HepG2 (cell line): Measurements from ENCODE around the gene EIF4G1. TPM values are rescaled to one million over a fixed set of nuclear protein-coding genes. Genes with fewer than 3 reads are reported as not detected.

Experiments used
- ATAC-seq: fragments of 200-7000 bp; cut with Tn5 transposase; 3 replicates; pipeline ENCODE4 v1.9.1; 2020; ENCODE audit warnings: mild to moderate bottlenecking, moderate library complexity
- BruUV-seq: library from RNA; stranded (reverse); fragments of 400-500 nt; replicated peaks from 2 replicates; lab custom pipeline; 2021; lab: Mats Ljungman, UMichigan
- CTCF ChIA-PET: fragments of 300-600 bp; formaldehyde crosslinking; extraction: SDS; loops from one replicate; lab custom pipeline; 2021; ENCODE audit warnings: low total read pairs, inconsistent platforms, low intra/inter-chr PET ratio; lab: Yijun Ruan, JAX
- POLR2A ChIA-PET: fragments of 350-600 bp; sonication (Branson Sonifier 250); formaldehyde crosslinking; loops from one replicate; lab custom pipeline; 2020; ENCODE audit warnings: antibody characterized with exemption, inconsistent platforms; lab: Yijun Ruan, JAX
- DNase-seq: peaks from one replicate; pipeline ENCODE4 v3.0.0-alpha.2; 2015; ENCODE audit warnings: low spot score
- FAIRE-seq: peaks from 3 replicates; lab custom pipeline; 2011; peaks lifted over from hg19 to GRCh38; lab: Jason Lieb, UNC
- H2AFZ ChIP-seq: one replicate; pipeline ENCODE4 v1.6.1; 2011; ENCODE audit warnings: low read length, inconsistent platforms
- H3K27ac ChIP-seq: fragments of 300-600 bp; 3 replicates; pipeline ENCODE4 v1.8.0; 2011; ENCODE audit warnings: mixed run types, mild to moderate bottlenecking, mixed read lengths, low read length, inconsistent platforms; ENCODE audit not compliant: insufficient read depth; ENCODE audit errors: extremely low read length
- H3K27me3 ChIP-seq, 2 experiments: fragments of 200-600 bp in 1 of 2; 2 replicates in 1 of 2; 3 replicates in 1 of 2; pipeline versions ENCODE4 v1.6.0 to v1.8.0; 2011; ENCODE audit warnings: low read length in 2 of 2, mild to moderate bottlenecking in 2 of 2, moderate library complexity in 2 of 2, inconsistent platforms in 1 of 2; ENCODE audit not compliant: insufficient read depth in 2 of 2, control insufficient read depth in 1 of 2
- H3K36me3 ChIP-seq, 2 experiments: fragments of 200-600 bp in 1 of 2; replicated peaks in 1 of 2; 2 replicates in 1 of 2; 3 replicates in 1 of 2; pipeline versions ENCODE4 v1.5.1 to v1.8.0; 2011; ENCODE audit warnings: low read length in 2 of 2, inconsistent platforms in 1 of 2; ENCODE audit not compliant: insufficient read depth in 2 of 2, control insufficient read depth in 1 of 2
- H3K4me1 ChIP-seq: 2 replicates; pipeline ENCODE4 v1.5.1; 2012; ENCODE audit warnings: low read length, inconsistent platforms; ENCODE audit not compliant: insufficient read depth
- H3K4me2 ChIP-seq: 2 replicates; pipeline ENCODE4 v1.6.0; 2011; ENCODE audit warnings: low read depth, low read length, inconsistent platforms
- H3K4me3 ChIP-seq, 3 experiments: fragments of 200-600 bp in 1 of 3; sonication (generic), shearing (Covaris generic) in 1 of 3; replicated peaks in 1 of 3; 2 replicates each; pipeline ENCODE4 v1.5.1; 2011 to 2016; ENCODE audit warnings: low read length in 3 of 3, inconsistent platforms in 2 of 3, low read depth in 2 of 3, mild to moderate bottlenecking in 2 of 3, control low read depth in 1 of 3, mixed read lengths in 1 of 3; ENCODE audit not compliant: insufficient read depth in 1 of 3
- H3K79me2 ChIP-seq: one replicate; pipeline ENCODE4 v1.6.1; 2011; ENCODE audit warnings: low read length, inconsistent platforms; ENCODE audit not compliant: insufficient read depth
- H3K9ac ChIP-seq: 2 replicates; pipeline ENCODE4 v1.6.0; 2011; ENCODE audit warnings: mild to moderate bottlenecking, low read depth, low read length, inconsistent platforms; ENCODE audit not compliant: insufficient read depth
- H3K9me3 ChIP-seq: 2 replicates; pipeline ENCODE4 v1.5.1; 2012; ENCODE audit warnings: mild to moderate bottlenecking, low read length
- H4K20me1 ChIP-seq: 2 replicates; pipeline ENCODE4 v1.6.0; 2011; ENCODE audit warnings: inconsistent platforms, mild to moderate bottlenecking, low read length, moderate library complexity; ENCODE audit not compliant: insufficient read depth
- HNRNPL ChIP-seq: fragments of 200-400 bp; formaldehyde crosslinking; IDR thresholded peaks from 2 replicates; pipeline ENCODE4 v1.6.1; 2017; ENCODE audit warnings: mild to moderate bottlenecking, low read depth, low read length
- NR2F6 ChIP-seq, 2 experiments: IDR thresholded peaks; 2 replicates each; pipeline ENCODE4 v1.6.1; 2016; ENCODE audit warnings: antibody characterized with exemption in 1 of 2, mild to moderate bottlenecking in 1 of 2
- PHF8 ChIP-seq: sonication (generic); formaldehyde crosslinking; IDR thresholded peaks from 2 replicates; pipeline ENCODE4 v1.5.0; 2020; ENCODE audit warnings: missing genetic modification reagents
- SMAD9 ChIP-seq: sonication (generic); formaldehyde crosslinking; IDR thresholded peaks from 2 replicates; pipeline ENCODE4 v1.5.1; 2020; ENCODE audit warnings: mild to moderate bottlenecking, missing genetic modification reagents
- ZFX ChIP-seq: sonication (generic); formaldehyde crosslinking; IDR thresholded peaks from 2 replicates; pipeline ENCODE4 v1.4.0; 2020; ENCODE audit warnings: mild to moderate bottlenecking, low read depth, missing genetic modification reagents, moderate library complexity
- ZMYM2 ChIP-seq: sonication (generic); formaldehyde crosslinking; IDR thresholded peaks from 2 replicates; pipeline ENCODE4 v1.8.0; 2022; ENCODE audit warnings: mild to moderate bottlenecking, missing genetic modification reagents
- ZNF232 ChIP-seq: sonication (generic); formaldehyde crosslinking; IDR thresholded peaks from 2 replicates; pipeline ENCODE4 v1.4.0; 2020; ENCODE audit warnings: missing genetic modification reagents, borderline replicate concordance
- ZNF260 ChIP-seq: sonication (generic); formaldehyde crosslinking; IDR thresholded peaks from 2 replicates; pipeline ENCODE4 v1.4.0; 2020; ENCODE audit warnings: missing genetic modification reagents, low read depth, mild to moderate bottlenecking, borderline replicate concordance
- ZNF549 ChIP-seq: sonication (generic); formaldehyde crosslinking; IDR thresholded peaks from 2 replicates; pipeline ENCODE4 v1.5.0; 2020; ENCODE audit warnings: missing genetic modification reagents
- ZNF605 ChIP-seq: sonication (generic); formaldehyde crosslinking; IDR thresholded peaks from 2 replicates; pipeline ENCODE4 v1.8.0; 2022; ENCODE audit warnings: mild to moderate bottlenecking, missing genetic modification reagents
- ZNF772 ChIP-seq: sonication (generic); formaldehyde crosslinking; IDR thresholded peaks from 2 replicates; pipeline ENCODE4 v1.5.0; 2020; ENCODE audit warnings: mild to moderate bottlenecking, missing genetic modification reagents
- ZSCAN21 ChIP-seq: sonication (generic); formaldehyde crosslinking; IDR thresholded peaks from 2 replicates; pipeline ENCODE4 v1.8.0; 2022; ENCODE audit warnings: mild to moderate bottlenecking, missing genetic modification reagents, moderate library complexity, borderline replicate concordance
- WGBS: methylation state at CpG from one replicate; pipeline ENCODE4 v1.1.6; 2017; ENCODE audit warnings: low lambda C conversion rate; 5-methylcytosine and 5-hydroxymethylcytosine counted together
- in situ Hi-C: cut with HindIII; loops from 2 replicates; pipeline ENCODE4 v1.10.0; 2017; ENCODE audit warnings: low pct_unique_long_range_greater_than_20kb; ENCODE audit not compliant: extremely low pct_ligation_motif_present
- intact Hi-C: fragments of 100-400 bp; cut with micrococcal nuclease; formaldehyde crosslinking; loops from one replicate; pipeline ENCODE4 v1.10.0; 2022; ENCODE audit not compliant: unreplicated experiment
- polyA plus RNA-seq, 8 experiments: library from polyadenylated mRNA; depleted of rRNA in 3 of 8; stranded (reverse) in 7 of 8; unstranded in 1 of 8; fragments of >200 nt; fragmentation: Illumina TruSeq in 4 of 8; extraction: Trizol in 4 of 8; gene quantifications; 2 replicates each; pipeline versions ENCODE4 v1.2.1 to v1.2.3, GENCODE V29; 2011 to 2016; ENCODE audit warnings: low read depth in 4 of 8, missing spikeins in 1 of 8, mixed read lengths in 1 of 8; ENCODE audit not compliant: insufficient read depth in 1 of 8
- total RNA-seq, 5 experiments: library from RNA; depleted of rRNA; stranded (reverse); fragments of >200 nt; fragmentation: Illumina TruSeq; extraction: Trizol; gene quantifications; 2 replicates each; pipeline ENCODE4 v1.2.3, GENCODE V29; 2016; ENCODE audit warnings: low read depth in 1 of 5
- TF ChIP-seq, protein P1 (sequence below): sonication (generic); formaldehyde crosslinking; IDR thresholded peaks from 2 replicates; pipeline ENCODE4 v1.5.0; 2020; ENCODE audit warnings: mild to moderate bottlenecking, missing genetic modification reagents, moderate library complexity
- TF ChIP-seq, protein P2 (sequence below): sonication (generic); formaldehyde crosslinking; IDR thresholded peaks from 2 replicates; pipeline ENCODE4 v1.4.0; 2020; ENCODE audit warnings: missing genetic modification reagents
- TF ChIP-seq, protein P3 (sequence below): sonication (generic); formaldehyde crosslinking; IDR thresholded peaks from 2 replicates; pipeline ENCODE4 v1.4.0; 2020; ENCODE audit warnings: missing genetic modification reagents; ENCODE audit errors: not compliant biosample characterization
- TF ChIP-seq, protein P4 (sequence below): sonication (generic); formaldehyde crosslinking; IDR thresholded peaks from 2 replicates; pipeline ENCODE4 v1.4.0; 2020; ENCODE audit warnings: missing genetic modification reagents

Gene EIF4G1
- total and polyA plus RNA-seq, 2 of the 13 experiments (the other 11 are each of a cell fraction or from before 2014, with no cell fraction given) = 208 to 213 TPM

DNA sequence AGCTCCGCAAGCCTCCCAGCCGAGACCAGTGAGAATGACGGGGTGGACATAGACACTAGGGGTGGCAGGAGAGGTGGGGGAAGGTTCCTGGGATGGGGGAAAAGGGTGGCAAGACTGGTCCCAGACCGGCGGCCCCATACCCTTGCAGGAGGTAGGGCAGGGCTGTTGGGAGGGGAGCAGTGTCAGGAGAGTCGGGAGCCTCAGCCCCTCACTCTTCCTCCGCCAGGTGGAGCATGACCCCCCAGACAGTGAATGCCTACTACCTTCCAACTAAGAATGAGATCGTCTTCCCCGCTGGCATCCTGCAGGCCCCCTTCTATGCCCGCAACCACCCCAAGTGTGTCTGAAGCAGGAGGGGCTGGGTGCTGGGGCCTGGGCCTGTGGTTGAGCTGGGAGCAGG lies 24.1 kb upstream of the EIF4G1 start (continued):
- TF ChIP-seq, protein P1, sequence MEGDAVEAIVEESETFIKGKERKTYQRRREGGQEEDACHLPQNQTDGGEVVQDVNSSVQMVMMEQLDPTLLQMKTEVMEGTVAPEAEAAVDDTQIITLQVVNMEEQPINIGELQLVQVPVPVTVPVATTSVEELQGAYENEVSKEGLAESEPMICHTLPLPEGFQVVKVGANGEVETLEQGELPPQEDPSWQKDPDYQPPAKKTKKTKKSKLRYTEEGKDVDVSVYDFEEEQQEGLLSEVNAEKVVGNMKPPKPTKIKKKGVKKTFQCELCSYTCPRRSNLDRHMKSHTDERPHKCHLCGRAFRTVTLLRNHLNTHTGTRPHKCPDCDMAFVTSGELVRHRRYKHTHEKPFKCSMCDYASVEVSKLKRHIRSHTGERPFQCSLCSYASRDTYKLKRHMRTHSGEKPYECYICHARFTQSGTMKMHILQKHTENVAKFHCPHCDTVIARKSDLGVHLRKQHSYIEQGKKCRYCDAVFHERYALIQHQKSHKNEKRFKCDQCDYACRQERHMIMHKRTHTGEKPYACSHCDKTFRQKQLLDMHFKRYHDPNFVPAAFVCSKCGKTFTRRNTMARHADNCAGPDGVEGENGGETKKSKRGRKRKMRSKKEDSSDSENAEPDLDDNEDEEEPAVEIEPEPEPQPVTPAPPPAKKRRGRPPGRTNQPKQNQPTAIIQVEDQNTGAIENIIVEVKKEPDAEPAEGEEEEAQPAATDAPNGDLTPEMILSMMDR = peak; percentile 33; the same call in 1 of the 2 replicates
- TF ChIP-seq ZNF260 = no peak

DNA sequence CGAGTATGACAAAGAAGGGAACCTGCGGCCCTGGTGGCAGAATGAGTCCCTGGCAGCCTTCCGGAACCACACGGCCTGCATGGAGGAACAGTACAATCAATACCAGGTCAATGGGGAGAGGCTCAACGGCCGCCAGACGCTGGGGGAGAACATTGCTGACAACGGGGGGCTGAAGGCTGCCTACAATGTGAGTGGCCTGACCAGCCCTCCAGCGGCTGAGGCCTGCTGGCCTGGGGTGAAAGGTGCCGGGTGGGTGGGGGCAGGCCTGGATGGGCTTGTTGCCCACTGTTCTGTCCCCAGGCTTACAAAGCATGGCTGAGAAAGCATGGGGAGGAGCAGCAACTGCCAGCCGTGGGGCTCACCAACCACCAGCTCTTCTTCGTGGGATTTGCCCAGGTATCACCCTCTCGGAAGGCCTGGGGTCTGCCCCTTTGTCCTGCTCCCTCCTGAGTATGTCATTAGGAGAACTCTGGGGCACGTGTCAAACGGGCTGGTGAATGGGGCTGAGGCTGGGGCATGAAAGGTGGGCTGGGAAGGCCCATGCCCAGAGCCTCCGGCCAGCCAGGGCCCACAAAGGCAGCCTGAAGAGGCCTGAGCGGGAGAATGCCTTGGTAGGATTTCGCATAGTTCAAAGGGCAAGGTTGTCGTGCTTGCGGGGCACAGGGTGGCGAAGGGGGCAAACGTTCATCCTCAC lies 23.2 kb upstream of the EIF4G1 start:
- Histone ChIP-seq H2AFZ (no peak overlapping the region), H4K20me1 (no peaks in the 10 kb centered on the region), H3K9me3 (no peaks in the 10 kb centered on the region), H3K4me1 (peaks cover 52% of the 10 kb centered on the region), H3K79me2 (no peaks in the 10 kb centered on the region), H3K9ac (no peak overlapping the region; the same call in 1 of the 2 replicates), H3K36me3 (no peaks in the 10 kb centered on the region), H3K27me3 (peaks cover 3 to 12% of the 10 kb centered on the region in 2 experiments; a peak in 3 of 5 replicates), H3K4me2 (peak overlapping the region; percentile 67), H3K4me3 (peak overlapping the region; percentile 33 to 59 (median 45); a peak in 4 of 6 replicates), H3K27ac (no peak overlapping the region)
- DNase-seq (no peak), FAIRE-seq (no peak), ATAC-seq (peak; percentile 39)
- no TSS peak for BruUV-seq
- in situ Hi-C loops (no loop called here), intact Hi-C loops (loop anchor here (5.0 kb wide), 1 partner anchor 251 kb away; no protein-coding TSS in a partner anchor)
- CTCF ChIA-PET = no interaction called here
- 17% methylated on average over 7 of the region's 22 CpGs for WGBS
- POLR2A ChIA-PET = interaction anchor here (0.7 to 1.1 kb wide), 4 partner anchors 24 to 106 kb away, joined by 3 to 4 read pairs (median 3); partner anchors contain the start of gene ABCF3
- TF ChIP-seq ZSCAN21 (CRISPR knock-in tag) (no peak), ZFX (CRISPR knock-in tag) (peak; percentile 49), PHF8 (peak; percentile 19; the same call in 1 of the 2 replicates), NR2F6 (IDR thresholded peaks at IDR 0.05) (no peak), NR2F6 (CRISPR knock-in tag; IDR thresholded peaks at IDR 0.05) (no peak), HNRNPL (peak; percentile 87), ZNF772 (no peak), ZNF549 (no peak), ZNF232 (CRISPR knock-in tag) (no peak), SMAD9 (no peak), ZNF605 (CRISPR knock-in tag) (peak; percentile 39; the same call in 1 of the 2 replicates), ZMYM2 (CRISPR knock-in tag) (peak; percentile 50; the same call in 1 of the 2 replicates)
- TF ChIP-seq, protein P2, sequence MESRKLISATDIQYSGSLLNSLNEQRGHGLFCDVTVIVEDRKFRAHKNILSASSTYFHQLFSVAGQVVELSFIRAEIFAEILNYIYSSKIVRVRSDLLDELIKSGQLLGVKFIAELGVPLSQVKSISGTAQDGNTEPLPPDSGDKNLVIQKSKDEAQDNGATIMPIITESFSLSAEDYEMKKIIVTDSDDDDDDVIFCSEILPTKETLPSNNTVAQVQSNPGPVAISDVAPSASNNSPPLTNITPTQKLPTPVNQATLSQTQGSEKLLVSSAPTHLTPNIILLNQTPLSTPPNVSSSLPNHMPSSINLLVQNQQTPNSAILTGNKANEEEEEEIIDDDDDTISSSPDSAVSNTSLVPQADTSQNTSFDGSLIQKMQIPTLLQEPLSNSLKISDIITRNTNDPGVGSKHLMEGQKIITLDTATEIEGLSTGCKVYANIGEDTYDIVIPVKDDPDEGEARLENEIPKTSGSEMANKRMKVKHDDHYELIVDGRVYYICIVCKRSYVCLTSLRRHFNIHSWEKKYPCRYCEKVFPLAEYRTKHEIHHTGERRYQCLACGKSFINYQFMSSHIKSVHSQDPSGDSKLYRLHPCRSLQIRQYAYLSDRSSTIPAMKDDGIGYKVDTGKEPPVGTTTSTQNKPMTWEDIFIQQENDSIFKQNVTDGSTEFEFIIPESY (CRISPR knock-in tag) = 0 out of 2 replicates have a peak, but pooled peaks have one; percentile 9
- TF ChIP-seq, protein P3, sequence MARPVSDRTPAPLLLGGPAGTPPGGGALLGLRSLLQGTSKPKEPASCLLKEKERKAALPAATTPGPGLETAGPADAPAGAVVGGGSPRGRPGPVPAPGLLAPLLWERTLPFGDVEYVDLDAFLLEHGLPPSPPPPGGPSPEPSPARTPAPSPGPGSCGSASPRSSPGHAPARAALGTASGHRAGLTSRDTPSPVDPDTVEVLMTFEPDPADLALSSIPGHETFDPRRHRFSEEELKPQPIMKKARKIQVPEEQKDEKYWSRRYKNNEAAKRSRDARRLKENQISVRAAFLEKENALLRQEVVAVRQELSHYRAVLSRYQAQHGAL (CRISPR knock-in tag) = no peak
- TF ChIP-seq, protein P4, sequence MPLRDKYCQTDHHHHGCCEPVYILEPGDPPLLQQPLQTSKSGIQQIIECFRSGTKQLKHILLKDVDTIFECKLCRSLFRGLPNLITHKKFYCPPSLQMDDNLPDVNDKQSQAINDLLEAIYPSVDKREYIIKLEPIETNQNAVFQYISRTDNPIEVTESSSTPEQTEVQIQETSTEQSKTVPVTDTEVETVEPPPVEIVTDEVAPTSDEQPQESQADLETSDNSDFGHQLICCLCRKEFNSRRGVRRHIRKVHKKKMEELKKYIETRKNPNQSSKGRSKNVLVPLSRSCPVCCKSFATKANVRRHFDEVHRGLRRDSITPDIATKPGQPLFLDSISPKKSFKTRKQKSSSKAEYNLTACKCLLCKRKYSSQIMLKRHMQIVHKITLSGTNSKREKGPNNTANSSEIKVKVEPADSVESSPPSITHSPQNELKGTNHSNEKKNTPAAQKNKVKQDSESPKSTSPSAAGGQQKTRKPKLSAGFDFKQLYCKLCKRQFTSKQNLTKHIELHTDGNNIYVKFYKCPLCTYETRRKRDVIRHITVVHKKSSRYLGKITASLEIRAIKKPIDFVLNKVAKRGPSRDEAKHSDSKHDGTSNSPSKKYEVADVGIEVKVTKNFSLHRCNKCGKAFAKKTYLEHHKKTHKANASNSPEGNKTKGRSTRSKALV (CRISPR knock-in tag) = no peak
